Activated CD4-positive, alpha-beta T cell treated with anti-CD3 and anti-CD28 coated beads for 1 hour (primary cell): ENCODE results near the gene SGMS1.

Experiments used
- DNase-seq: peaks from one replicate; pipeline ENCODE4 v3.0.0-alpha.2; 2020

The SGMS1 gene

DNA sequence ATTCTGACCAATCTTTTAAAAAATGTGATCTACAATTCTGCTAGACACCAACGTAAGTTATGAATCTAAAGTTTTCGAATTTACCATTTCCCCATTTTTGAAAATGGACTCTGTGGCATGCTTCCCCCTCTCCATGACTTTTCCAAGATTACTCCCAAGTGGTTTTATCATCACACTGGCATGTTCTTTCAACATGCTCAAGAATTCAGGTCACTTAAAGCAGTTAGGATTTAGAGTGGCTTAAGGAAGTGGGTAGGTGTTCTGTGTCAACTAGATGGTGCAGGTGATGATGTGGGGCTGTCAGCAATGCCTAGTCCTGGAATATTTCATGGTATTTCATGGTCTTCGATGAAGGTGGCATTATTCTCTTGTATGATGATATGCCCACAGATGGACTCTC, 208.5 kb downstream of the SGMS1 start:
- DNase-seq: no peak

DNA sequence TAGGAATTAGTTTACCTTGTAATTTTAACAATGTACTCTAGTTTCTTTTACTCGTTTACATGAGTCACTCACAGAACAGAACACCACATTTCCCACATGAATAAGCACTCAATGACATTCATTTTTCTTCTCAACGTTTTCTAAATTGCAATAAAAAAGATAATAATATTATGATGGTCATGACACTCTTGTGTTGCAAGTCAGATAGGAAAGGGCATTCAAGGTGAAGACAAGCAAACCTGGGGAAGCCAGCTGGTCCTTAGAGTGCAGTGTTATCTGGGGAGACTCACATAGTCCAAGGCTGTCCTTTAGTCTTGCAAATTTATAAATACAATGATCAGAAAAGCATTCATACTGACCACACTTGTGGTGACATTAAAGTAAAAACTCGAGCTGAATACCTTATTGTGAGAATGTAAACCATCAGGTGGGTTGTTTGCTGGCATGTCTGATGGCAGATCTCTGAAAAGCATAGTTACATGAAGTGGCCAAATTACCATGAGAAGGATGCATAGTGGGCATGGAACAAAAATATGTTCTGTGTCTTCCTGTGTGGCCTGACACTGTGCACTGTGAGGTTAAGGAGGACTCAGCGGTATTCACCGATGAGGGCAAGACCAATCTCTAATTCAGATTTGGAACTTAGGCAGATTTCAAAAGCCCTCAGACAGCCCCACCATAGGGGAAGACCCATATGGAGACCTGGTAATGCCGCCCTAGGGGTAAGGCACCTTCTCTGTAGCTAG, 213.5 kb downstream of the SGMS1 start:
- DNase-seq: no peak

DNA sequence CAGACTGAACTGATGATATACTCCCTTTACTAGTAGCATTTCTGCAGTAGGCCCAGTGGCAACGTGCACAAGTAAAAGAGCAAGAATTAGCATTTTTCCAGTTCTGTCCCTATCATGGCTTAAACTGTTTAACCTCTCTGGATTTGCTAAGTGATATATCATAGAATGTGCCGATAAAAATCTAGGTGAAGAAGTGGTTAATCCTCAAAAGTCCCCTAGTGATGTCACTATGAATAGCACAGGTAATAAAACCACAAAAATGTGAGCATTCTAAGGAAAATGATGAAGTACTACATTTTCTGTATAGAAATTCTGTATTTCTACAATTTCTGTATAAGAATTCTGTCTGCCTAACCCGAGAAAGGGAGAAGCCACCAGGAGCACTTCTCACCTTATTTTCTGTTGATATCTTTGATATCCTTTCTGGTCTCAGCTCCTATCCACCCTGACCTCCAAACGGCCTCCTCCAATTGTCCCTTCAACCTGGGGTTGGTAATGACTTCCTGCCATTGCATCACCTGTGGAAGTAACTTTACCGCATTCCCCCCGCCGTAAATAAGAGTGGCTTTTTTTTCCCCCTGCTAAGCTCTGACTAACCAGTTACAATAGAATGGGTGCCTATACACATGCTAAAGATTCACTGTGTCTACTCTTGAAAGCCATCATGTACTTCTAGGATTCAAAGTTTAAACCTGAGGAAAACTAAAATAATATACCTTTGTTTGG, 216.5 kb downstream of the SGMS1 start:
- DNase-seq: no peak

DNA sequence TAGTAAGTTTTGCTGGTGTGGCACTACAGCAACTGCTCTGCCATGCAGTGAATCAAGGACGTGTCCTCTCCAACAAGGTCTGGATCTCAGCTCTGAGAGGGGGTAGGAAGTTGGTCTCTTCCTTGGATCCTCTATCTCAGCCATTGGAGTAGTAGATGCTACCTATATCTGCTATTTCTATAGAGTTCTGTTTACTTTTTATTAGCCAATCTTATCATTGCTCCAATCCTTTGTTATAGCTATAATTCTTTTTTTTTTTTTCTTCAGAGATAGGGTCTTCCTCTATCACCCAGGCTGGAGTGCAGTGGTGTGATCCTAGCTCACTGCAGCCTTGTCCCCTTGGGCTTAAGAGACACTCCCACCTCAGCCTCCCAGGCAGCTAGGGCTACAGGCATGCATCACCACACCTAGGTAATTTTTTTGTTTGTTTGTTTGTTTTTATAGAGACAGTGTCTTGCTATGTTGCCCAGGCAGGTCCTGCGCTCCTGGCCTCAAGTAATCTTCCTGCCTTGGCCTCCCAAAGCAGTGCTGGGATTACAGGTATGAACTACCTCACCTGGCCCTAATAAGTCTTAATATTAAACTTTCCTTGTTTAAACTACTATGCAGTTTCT, 217.2 kb downstream of the SGMS1 start:
- no peak for DNase-seq

DNA sequence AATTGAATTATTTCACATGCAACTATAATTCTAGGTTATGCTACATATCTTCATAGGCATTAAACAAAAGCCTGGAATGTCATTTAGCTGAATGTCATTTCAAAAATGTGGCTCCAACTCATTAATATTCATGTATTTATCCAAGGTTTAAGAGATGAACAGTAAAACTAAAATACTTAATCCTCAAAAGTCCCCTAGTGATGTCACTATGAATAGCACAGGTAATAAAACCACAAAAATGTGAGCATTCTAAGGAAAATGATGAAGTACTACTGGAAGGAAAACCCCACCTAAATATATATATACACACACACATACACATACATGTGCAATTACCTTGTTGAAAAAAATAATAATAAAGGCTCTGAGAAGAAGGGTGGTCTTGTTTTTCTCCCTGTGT, 218.0 kb downstream of the SGMS1 start:
- DNase-seq: no peak

DNA sequence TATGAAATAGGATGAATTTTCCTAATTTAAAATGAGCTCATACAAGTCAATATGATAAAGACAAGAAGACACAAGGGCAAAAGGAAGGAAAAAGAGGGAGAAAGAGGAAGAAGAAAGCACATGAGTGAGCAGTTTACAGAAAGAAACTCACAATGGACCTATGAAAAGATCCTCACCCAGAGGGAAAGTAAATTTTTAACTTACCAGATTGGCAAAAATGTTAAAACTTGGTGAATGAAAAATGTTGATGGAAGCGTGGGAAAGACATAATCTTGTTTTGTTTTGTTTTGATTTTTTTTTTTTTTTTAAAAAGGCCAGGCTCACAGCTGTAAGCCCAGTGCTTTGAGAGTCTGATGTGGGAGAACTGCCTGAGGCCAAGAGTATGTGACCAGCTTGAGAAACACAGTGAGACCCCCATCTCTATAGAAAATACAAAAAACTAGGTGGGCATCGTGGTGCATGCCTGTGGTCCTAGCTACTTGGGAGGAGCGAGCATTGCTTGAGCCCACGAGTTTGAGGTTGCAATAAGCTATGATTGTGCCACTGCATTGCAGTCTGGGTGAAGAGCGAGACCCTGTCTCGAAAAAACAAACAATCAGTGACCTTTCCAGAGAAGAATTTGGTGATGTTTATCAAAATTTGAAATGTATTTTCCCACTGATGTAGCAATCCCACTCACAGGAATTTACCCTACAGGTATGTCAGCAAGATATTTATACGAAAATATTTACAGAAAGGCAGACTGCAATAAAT, 219.6 kb downstream of the SGMS1 start:
- DNase-seq: no peak

DNA sequence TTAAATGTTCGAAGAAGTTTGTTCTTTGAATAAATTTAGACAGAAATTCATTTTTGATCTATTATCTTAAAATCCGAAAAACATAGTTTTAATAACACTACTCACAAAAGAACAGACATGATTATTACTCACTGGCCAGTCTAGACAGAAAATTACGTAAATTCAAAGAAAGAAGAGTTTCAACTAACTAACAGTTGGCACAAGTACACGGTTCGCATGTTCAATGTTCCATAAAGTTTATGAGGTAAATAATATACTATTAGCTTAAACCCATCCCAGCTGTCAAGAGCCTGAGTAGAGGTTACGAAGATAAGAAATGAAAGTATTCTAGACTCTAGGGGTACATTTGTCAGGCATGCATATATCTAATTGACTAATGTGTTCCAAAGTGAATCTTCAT, 220.7 kb downstream of the SGMS1 start:
- DNase-seq: no peak

DNA sequence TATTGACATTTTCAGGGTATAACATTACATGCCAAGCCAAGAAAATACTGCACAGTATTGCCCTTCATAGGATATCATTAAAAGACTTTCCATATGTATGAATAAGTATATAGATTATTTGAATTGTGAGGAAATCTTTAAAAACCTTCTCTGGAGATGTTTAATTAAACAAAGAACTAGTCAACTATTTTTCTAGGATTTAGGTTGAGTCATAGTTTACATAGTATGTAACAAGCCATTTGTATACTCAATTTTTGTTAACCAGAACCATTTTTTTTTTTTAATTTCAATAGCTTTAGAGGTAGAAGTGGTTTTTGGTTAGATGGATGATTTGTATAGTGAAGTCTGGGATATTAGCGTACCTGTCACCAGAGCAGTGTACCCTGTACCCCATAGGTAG, 221.3 kb downstream of the SGMS1 start:
- DNase-seq: no peak

DNA sequence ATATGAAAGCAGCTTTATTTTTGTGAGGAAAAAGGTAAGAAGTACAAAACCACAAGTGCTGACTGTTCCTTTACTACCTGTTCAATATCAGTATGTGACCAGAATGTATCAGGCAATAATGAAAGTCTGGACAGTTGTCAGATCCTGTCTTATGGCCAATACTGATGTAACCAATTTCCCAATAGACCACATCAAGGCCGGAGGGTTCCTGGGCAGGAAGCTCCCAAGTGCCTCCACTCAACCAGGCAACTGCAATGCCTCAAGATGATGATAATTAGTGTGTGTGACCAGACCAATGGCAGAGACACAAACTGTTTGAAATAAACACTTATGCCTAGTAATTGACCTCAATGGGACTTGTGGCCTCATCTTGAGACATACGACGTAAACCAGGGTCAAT, 223.1 kb downstream of the SGMS1 start:
- no peak for DNase-seq

DNA sequence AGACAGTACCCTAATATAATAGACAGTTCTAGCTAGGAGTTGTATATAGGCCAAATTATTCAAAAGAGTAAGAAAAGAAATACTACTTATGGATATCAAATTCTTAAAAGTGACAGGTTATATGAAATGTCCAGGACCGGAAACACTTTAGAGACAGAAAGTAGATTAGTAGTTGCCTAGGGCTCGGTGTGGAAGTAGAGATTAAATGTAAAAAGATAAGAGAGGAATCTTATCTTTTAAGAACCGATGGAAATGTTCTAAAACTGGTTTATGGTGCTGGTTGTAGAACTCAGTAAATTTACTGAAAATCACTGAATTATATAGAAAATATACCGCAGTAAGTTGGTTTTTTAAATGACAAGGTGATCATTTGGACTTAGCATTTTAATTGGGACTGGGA, 224.9 kb downstream of the SGMS1 start:
- DNase-seq: no peak

DNA sequence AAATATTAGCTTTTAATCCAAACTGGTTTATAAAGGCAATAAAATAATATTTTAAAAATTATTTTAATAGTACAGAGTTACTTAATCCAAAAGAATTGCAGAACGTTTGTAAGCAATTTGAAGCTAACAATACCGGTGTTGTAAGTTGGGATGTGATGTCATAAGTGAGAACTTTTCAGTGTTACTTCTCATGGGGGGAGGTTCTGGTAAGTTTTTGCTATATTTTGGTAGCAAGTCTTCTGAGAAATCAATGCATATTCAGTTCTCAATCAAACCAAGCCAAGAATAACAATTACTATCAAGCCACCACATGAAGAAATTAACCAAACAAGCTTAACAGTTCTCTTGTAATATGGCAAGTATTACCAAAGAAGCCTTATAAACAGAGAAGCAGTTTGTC, 225.4 kb downstream of the SGMS1 start:
- DNase-seq: no peak

DNA sequence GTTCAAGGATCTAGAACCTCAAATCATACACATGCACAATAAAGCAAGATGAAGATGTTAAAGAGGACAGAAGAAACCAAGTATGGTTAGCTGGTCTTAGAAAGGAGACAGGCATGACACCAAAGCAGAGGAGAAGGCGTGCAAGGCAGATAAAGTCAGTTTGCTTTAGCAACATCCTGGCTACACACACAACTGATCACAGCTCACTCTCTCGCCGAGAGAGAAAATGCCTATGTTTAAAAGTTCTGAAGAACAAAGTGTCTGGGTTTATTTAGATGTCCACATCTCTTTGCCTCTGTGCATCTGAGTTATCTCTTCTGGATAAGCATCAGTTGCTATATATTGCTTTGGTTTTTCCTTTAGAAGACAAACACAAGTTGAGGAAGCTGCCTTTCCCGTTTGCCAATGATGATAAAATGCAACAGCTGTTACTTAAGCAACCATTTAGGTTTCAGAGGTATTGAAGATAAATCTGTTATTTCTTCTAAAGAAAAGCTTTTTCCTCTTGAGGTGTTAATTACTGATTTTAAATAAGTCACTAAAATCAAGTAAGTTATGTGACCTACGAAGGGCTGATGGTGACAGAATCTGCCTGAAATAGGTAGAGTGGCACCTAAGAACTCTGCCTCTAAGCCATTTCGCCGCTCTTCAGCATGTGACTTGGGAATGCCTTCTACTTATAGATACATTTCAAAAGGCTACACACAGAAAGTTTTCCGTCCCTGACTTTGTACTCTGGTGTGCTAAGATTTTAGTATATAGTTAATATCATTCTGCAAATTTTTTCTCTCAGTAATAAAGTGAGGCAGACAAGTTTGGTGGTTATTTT, 226.2 kb downstream of the SGMS1 start:
- DNase-seq: no peak

DNA sequence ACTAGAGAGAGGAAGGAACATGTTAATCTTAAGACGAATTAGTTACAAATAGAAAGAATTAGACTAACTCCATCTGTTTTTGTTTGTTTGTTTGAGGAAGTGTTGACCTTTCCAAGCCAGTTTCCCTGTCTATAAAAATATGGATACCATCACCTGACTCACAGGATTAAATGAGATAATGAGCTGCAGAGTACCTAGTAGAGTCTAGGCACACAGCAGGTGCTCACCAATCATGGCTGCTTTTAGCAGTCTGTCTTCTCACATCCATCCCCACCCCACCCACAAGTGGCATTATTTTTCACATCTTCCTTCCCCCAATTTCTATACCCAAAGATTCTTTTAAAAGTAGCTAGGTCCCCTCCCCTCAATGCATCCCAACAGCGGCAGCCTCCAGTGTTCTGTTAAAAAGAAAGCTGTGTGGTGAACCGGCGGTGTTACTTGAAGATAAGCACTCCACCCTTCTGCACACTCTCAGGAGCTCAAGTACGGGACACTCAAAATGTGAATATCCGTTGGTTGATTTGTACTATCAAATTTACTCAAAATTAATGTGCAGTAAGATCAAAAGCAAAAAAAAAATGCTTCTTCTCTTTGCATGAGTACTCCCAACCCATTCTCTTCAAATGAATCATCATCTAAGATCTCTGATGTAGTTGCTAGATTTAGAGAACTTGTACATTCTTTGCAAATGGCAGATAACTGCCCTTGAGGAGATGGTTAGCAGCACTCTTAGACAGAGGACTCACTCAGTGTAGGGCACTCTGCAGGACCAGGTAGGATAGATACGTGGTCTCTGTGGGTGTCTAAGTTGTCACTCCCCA, 227.1 kb downstream of the SGMS1 start:
- no peak for DNase-seq

DNA sequence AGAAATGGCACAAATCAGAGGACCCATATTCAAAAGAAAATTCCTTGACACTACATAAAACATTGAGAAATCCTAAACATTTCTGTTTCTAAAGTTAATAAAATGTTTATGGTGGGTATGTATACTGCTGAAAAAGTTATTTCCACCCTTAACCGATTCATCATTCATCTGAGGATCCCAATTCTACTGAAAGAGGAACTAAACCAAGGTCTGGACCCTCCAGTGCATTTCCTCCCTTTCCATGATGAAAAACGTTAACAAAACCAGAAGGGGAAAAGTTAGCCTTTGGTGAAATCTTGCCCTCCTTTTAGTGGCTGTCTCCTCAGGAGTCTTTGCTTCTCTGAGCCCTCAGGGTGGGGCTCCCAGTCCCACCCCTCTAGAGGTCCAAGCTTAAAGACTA, 227.9 kb downstream of the SGMS1 start:
- DNase-seq: no peak

DNA sequence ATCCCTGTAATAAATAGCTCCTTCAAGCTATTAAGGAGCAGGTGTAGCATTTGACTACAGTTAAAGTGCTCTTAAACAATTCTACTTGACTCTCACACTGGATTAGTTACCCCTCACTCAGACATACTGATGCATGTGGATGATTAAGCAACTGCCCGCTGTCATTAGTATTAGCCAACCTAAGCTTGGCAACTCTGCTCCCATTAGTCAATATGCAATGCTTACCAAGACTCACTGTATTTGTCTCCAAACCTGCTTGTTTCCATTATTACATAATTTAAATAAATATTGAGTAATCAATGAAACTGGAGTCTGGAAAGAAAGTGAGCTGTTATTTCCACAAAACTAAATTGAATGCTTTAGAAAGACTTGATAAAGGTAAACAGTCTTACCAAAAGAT, 228.5 kb downstream of the SGMS1 start:
- no peak for DNase-seq

DNA sequence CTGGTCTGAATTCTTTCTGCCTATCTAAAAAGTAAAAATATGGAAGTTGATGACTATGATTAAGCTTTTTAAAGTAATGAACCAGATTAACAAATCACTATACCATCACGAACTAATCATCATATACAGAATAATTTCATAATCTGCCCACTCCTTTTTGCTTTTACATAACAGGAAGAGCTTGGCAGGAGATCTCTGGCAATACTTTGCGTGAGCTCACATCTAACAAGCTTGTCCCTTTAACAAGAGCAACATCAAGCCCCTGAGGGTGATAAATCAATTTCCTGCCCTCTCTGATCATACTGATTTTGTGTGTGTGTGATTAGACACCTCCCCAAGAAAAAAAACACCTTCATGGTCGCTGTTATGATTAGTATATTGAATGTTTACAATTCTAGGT, 228.9 kb downstream of the SGMS1 start:
- no peak for DNase-seq

DNA sequence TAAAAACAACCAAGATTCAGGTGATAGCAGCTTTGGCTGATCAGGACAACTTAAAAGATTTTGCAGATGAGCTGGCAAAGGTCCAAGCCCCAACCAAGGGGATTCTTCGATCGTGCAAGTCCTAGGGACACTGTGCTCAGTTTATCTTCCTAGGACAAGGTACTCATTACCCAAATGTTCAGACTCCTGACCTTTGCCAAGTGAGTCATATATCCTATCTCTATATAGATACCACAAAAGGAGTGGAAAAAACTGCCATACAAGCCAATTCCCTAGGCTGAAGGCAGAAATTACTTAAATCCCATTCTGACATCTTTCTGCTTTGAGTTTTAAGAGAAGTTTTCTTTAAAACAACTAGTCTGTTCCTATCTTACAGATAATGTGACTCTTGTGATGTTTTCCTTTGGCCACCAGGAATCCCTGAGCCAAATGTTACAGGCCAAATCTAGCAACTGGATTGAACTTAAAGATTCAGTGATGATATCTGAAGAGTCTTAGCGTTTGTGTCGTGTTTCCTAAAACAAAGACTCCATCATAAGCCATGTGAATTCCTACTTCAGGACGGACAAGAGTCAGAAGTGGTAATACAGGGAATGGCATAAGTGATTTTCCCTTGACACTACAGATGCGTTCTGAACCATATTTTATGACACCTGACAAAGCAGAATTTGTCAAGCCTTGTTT, 229.8 kb downstream of the SGMS1 start:
- DNase-seq: no peak

DNA sequence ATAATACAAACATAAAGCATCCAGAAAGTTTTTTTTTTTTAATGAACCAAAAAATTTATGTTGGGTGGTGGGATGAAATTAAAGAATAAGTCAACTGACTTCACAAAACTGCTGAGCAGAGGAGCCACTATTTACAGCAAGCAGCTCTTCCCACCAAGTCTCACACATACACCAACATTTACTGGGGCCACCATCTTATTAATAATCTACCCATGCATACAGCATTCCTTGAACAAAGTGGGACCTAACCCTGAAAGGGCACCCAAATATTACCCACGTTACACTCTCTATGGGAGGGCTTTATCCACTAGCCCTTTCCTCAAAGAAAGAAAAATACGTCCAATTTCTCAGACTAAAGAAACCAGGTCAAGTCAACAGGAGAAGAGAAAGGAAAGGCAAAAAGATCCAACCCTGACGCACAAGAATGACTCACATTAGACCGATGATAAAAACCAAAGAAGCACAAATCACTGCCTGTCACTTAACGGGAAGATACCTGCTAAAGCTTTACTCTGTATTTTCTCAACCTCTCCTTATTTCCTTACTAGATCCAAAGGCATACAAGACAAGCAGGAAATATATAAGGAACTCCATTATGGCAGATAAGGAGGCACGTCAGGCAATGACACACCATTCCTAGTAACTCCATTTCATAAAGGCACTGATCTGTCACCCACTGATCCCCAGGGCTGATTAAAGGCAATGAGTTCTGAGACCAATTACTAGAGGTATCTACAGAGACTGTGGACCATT, 230.6 kb downstream of the SGMS1 start:
- no peak for DNase-seq

DNA sequence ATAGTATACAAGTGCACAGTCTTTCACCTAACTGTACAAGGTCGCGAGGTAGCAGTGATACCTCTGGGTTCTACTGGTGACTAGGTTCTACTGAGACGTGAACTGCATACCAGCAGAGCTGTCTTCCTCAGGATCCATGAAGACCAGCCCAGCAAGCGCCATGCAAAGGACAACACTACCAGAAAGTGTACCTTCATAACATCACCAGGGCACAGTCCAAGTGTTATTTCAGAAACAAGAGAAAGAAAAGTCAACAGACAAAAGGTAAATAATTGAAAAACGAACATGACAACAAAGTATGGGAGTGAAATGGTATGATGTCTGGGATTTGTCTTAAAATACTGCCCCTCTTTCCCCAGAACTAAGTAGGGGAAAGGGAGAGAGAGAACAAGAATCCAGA, 231.3 kb downstream of the SGMS1 start:
- no peak for DNase-seq

DNA sequence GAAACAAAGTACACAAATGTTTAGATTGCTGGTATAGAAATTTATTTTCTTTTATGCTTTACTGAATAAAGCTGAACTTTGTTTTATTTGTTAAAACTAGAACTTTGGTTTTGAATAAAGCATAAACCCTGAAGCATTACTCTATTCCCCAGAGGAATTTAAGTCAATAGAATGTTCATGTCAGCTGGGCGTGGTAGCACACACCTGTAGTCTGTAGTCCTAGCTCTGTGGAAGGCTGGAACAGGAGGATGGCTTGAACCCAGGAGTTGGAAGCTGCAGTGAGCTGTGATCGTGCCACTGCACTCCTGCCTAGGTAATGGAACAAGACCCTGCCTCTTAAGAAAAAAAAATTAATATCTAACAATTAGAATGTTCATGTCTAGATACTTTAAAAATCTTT, 233.5 kb downstream of the SGMS1 start:
- DNase-seq: no peak
